Stimulated activated CD8-positive, alpha-beta memory T cell treated with anti-CD3 and anti-CD28 coated beads, Interleukin-2, amount 100 ng/mL, for 1 hour (primary cell): ENCODE measurements around the gene PIK3R5.
A peak's percentile ranks its signal among the peaks of the same experiment; 100 is the strongest.

ENCODE experiments used
- DNase-seq, 2 donors: peaks; one replicate each; pipeline ENCODE4 v3.0.0-alpha.2; 2020; ENCODE audit warnings: low read depth in 2 of 2

The PIK3R5 gene

DNA sequence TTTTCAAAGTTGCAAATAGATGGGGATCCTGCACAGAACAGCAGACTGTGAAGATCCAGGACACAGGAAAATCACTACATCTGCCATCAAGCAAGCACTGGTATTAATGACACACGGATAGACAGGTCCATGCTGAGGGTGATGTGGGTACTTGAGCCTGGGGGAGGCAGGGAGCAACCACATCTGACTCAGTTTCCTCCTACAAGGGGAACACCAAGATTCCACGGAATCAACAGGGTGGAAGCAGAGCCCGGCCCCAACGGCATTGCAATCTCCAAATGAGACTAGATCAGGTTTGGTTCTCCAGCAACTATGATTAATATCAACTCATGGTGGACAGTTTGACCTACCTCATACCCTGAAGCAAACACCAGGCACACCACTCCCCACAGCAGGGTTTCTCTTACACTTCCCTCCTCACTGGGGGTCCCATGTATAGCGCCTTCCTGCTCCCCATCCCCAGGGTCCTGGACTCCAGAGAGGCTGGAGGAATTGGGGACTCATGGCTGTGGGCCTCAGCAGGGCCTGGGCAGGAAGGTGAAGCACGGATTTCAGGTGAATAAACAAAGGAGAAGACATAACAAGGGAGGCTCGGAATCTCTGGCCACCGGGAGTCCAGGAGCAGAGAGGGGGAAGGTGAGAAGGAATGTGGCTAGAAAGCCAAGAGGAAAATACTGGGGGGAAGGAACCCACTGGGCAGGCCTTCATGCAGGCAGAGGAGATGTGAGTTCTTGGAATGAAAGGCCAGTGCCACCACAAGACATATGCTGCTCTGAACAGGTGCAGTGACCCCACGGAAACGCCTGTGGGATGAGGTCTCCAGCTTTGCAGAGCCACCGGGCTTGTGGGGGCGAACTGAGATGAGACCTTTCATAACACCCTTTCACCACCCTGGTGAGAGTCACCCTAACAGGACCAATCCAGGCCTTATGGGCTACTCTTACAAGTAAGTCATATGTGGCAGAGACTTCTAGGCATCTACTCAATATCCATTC is 68.6 kb downstream of the PIK3R5 start:
- no peak for DNase-seq

GRCh38 chr17:8896087-8896486 is 69.4 kb downstream of the PIK3R5 start:
- DNase-seq, result no peak

- no peak for DNase-seq
These were observed 70.6 kb downstream of the PIK3R5 start for GRCh38 chr17:8894673-8895578.

DNA sequence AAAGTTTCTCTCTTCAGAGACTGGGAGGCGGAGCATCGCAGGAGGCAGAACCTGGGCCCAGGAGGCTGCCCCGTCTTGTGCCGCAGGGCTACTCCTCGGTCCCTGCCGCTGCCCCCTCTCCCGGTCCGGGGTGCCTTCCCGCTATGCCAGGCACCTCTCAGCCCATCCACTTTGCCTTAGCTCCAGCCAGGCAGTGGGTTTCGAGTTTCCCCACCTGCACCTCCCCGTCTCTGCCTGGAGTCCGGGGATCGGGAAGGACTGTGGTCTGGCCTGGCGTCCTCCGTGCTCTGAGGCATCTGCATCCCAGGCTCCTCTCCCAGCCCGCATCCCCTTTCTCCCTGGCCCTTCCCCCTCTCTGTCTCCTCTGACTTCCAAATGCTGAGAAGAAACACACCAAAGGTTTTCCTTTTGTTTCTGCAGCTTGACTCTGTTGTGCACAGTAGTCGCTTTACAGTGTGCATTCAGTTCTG is 71.3 kb downstream of the PIK3R5 start:
- no peak for DNase-seq

DNA sequence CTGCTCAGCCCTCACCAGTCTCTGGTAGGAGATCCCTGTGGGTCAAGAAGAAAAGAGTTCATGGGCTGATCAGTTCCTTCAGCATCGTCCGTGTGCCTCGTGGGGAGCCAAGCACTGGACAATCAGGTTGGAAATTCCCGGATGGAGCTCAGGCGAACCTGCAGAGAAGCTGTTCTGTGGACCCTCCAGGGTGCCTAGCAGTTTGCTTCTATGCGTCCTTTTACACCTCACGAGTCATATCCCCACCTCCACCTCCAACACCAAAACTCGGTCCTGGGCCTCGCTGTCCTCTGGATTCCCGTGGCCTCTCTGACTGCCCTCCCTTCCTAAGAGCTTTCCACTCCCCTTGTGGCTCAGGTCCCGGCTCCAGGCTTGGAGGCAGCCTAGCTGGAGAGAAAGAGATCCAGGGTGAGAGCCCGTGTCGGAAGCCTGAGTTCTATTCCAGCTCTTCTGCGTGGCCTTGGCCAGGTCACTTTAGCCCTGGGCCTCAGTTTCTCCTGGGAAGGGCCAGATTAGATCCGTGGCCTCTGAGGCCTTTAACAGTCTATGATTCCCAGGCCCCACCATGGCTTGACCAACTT is 71.8 kb downstream of the PIK3R5 start:
- no peak for DNase-seq

DNA sequence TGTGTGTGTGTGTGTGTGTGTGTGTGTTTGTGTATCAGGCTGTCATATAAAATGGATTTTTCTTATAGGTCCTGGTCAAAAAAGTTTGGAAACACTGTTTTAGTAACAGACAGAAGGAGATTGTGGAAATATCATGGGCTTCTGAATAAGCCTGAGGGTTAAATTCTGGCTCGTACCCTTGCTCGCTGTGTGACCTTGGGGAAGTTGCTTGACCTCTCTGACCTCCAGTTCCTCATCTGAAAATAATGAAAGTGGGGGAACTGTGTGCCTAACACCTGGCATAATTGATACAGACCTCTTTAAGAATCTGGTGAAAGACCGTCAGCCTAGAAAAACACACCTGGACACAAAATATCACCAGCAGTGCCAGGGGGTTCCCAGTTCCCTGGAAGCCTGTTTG is 72.4 kb downstream of the PIK3R5 start:
- no peak for DNase-seq

GRCh38 chr17:8892338-8892690 is 73.2 kb downstream of the PIK3R5 start:
- no peak for DNase-seq

- no peak for DNase-seq
These were observed 74.8 kb downstream of the PIK3R5 start for GRCh38 chr17:8890671-8891070.

- no peak for DNase-seq
These were observed 75.9 kb downstream of the PIK3R5 start for GRCh38 chr17:8889458-8890210.

DNA sequence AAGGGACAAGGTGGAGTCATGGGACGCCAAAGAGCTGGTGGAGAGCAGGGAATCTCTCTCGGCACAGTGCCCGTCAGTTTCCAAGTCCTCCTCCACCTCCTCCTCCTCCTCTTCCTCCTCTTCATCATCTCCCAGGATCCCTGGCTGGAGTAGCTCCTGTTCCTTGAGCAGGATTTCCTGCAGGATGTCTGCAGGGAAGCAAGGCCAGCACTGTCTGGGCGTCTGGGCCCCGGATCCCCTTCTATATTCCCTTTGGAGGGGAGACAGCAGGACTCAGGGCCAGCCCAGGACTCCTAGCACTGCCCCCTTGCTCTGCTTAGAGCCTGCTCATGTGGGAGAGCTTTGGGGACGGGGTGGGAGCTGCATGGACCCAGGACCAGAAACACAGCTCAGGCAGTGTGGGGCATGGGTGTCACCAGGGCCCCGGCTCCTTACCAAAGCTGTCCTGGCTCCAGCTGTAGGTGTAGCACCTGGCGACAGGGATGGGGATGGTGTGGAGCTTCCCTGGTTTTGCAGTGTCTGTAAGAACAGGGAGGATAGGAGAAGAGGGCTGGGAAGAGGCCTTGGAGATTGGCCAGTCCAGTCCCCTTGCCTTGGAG is 76.7 kb downstream of the PIK3R5 start:
- no peak for DNase-seq

GRCh38 chr17:8887834-8888703 is 77.4 kb downstream of the PIK3R5 start:
- DNase-seq, result no peak

GRCh38 chr17:8887301-8887700 is 78.2 kb downstream of the PIK3R5 start:
- no peak for DNase-seq

GRCh38 chr17:8885967-8886684 is 79.4 kb downstream of the PIK3R5 start:
- no peak for DNase-seq

DNA sequence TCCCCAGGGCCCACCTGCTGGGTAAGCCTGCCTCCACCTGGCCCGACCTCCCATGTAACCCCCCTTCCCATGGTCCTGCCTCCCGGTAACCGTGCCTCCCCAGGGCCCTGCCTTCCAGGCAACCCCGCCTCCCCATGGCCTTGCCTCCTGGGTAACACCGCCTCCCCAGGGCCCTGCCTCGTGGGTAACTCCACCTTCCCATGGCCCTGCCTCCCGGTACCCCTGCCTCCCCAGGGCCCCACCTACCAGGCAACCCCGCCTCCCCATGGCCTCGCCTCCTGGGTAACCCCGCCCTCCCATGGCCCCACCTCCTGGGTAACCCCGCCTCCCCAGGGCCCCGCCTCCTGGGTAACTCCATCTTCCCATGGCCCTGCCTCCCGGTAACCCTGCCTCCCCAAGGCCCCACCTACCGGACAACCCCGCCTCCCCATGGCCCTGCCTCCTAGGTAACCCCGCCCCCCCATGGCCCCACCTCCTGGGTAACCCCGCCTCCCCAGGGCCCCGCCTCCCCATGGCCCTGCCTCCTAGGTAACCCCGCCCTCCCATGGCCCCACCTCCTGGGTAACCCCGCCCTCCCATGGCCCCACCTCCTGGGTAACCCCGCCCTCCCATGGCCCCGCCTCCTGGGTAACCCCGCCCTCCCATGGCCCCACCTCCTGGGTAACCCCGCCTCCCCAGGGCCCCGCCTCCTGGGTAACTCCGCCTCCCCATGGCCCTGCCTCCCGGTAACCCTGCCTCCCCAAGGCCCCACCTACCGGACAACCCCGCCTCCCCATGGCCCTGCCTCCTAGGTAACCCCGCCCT is 80.1 kb downstream of the PIK3R5 start:
- DNase-seq, result peak; percentile 31 to 53

GRCh38 chr17:8884336-8884990 is 81.0 kb downstream of the PIK3R5 start:
- no peak for DNase-seq

DNA sequence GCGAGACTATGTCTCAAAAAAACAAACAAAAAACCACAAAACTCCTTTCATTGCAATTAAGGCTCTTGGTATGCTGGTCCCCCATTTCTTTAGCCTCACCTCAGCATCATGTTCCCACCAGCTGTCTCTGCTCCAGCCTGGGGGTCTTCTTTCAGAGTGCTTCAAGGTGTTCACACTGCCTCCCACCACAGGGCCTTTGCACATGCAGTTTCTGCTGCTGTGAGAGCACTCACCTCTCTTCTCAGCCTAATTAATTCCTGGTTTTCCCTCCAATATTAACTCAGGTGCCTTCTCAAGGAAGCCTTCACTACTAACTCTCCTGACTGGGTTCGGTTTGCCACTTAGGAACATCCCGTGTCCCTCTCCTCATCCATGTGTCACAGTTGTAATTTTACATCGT is 82.2 kb downstream of the PIK3R5 start:
- no peak for DNase-seq

- no peak for DNase-seq
These were observed 83.9 kb downstream of the PIK3R5 start for GRCh38 chr17:8881606-8882005.

DNA sequence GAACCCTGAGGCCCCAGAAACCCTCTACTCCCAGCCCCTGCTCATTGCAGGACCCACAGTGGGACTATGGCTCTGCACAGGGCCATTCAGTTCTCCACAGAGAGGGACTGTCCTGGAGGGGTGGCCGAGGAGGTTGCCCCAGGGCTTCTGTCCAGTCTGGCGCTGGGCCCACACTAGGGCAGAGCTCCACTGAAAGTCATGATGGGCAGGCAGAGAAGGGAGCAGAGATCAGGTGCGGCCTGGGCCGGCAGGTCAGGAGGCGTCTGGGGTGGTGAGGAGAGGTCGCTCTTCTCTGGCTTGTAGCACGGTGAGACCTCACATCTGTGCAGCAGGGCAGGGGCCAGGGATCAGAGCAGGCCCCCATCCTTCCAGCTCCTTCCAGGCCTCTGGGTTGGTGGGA is 85.0 kb downstream of the PIK3R5 start:
- no peak for DNase-seq
